K562 (cell line): ENCODE results near the gene DGCR8. TPM values are rescaled to one million over a fixed set of nuclear protein-coding genes. Genes with fewer than 3 reads are reported as not detected.
A peak's percentile ranks its signal among the peaks of the same experiment; 100 is the strongest.

Experiments
- CSDE1 ChIP-seq, 2 experiments: fragments of 450-650 bp; IDR thresholded peaks; 2 replicates each; pipeline ENCODE4 v1.6.1; 2016; ENCODE audit warnings: mild to moderate bottlenecking in 1 of 2
- GABPB1 ChIP-seq: sonication (generic); formaldehyde crosslinking; IDR thresholded peaks from 2 replicates; pipeline ENCODE4 v1.8.0; 2022; ENCODE audit warnings: mild to moderate bottlenecking, missing genetic modification reagents
- GATAD2A ChIP-seq: fragments of 450-650 bp; IDR thresholded peaks from 2 replicates; pipeline ENCODE4 v1.6.1; 2017
- HSF4 ChIP-seq: fragments of 250-450 bp; sonication (Bioruptor Pico); IDR thresholded peaks from 2 replicates; pipeline ENCODE4 v2.1.2; 2022; ENCODE audit warnings: mild to moderate bottlenecking, moderate library complexity, borderline replicate concordance
- JUN ChIP-seq, 2 experiments: sonication (generic) in 1 of 2; formaldehyde crosslinking in 1 of 2; IDR thresholded peaks; 2 replicates each; pipeline versions ENCODE4 v1.6.1 to v1.8.0; 2012 to 2022; ENCODE audit warnings: borderline replicate concordance in 2 of 2, mild to moderate bottlenecking in 2 of 2, improper control_type of control experiment in 1 of 2, low read depth in 1 of 2, low read length in 1 of 2, missing genetic modification reagents in 1 of 2
- MTA1 ChIP-seq: fragments of 450-650 bp; IDR thresholded peaks from 2 replicates; pipeline ENCODE4 v1.6.1; 2017; ENCODE audit warnings: borderline replicate concordance
- MYC ChIP-seq, 2 experiments: fragments of 250-450 bp in 1 of 2; sonication (Bioruptor Pico) in 1 of 2; IDR thresholded peaks; 2 replicates each; pipeline versions ENCODE4 v1.5.1 to v1.6.1; 2012 to 2021; ENCODE audit warnings: low read depth in 2 of 2, borderline replicate concordance in 1 of 2, improper control_type of control experiment in 1 of 2, low read length in 1 of 2, mild to moderate bottlenecking in 1 of 2, moderate library complexity in 1 of 2
- NCOA1 ChIP-seq: fragments of 450-650 bp; IDR thresholded peaks from 2 replicates; pipeline ENCODE4 v1.6.1; 2016; ENCODE audit warnings: low read depth
- NCOR1 ChIP-seq: fragments of 450-650 bp; IDR thresholded peaks from 2 replicates; pipeline ENCODE4 v1.6.1; 2016; ENCODE audit warnings: mild to moderate bottlenecking, moderate library complexity
- NFXL1 ChIP-seq: fragments of 450-650 bp; formaldehyde crosslinking; IDR thresholded peaks from 2 replicates; pipeline ENCODE4 v1.4.0; 2021; ENCODE audit warnings: mild to moderate bottlenecking
- NONO ChIP-seq, 2 experiments: fragments of 200-400 bp in 1 of 2; fragments of 450-650 bp in 1 of 2; formaldehyde crosslinking in 1 of 2; IDR thresholded peaks; 2 replicates each; pipeline ENCODE4 v1.6.1; 2017; ENCODE audit warnings: low read depth in 2 of 2, mild to moderate bottlenecking in 2 of 2, moderate library complexity in 2 of 2, low read length in 1 of 2
- PCBP2 ChIP-seq: fragments of 200-400 bp; formaldehyde crosslinking; IDR thresholded peaks from 2 replicates; pipeline ENCODE4 v1.6.1; 2018; ENCODE audit warnings: low read length, low read depth, mild to moderate bottlenecking, moderate library complexity; ENCODE audit not compliant: poor library complexity, severe bottlenecking
- PTTG1 ChIP-seq: fragments of 450-650 bp; IDR thresholded peaks from 2 replicates; pipeline ENCODE4 v1.6.1; 2016; ENCODE audit warnings: low read depth, mild to moderate bottlenecking, missing genetic modification characterization, missing compliant biosample characterization
- SREBF2 ChIP-seq: sonication (generic); formaldehyde crosslinking; IDR thresholded peaks from 2 replicates; pipeline ENCODE4 v1.4.0; 2020; ENCODE audit warnings: mild to moderate bottlenecking, missing genetic modification reagents
- STAG1 ChIP-seq: sonication (generic); formaldehyde crosslinking; IDR thresholded peaks from 2 replicates; pipeline ENCODE4 v1.5.0; 2020; ENCODE audit warnings: missing genetic modification reagents, borderline replicate concordance
- TBL1XR1 ChIP-seq, 2 experiments: IDR thresholded peaks; 2 replicates each; pipeline ENCODE4 v1.6.1; 2012; ENCODE audit warnings: improper control_type of control experiment in 2 of 2, low read length in 2 of 2, mild to moderate bottlenecking in 1 of 2
- TCF7 ChIP-seq: sonication (generic); IDR thresholded peaks from 2 replicates; pipeline ENCODE4 v1.6.1; 2016; ENCODE audit warnings: antibody characterized with exemption, borderline replicate concordance
- USF1 ChIP-seq: sonication (generic); formaldehyde crosslinking; IDR thresholded peaks from 2 replicates; pipeline ENCODE4 v1.9.0; 2022; ENCODE audit warnings: mild to moderate bottlenecking, missing genetic modification reagents
- ZEB2 ChIP-seq: fragments of 450-650 bp; IDR thresholded peaks from 2 replicates; pipeline ENCODE4 v1.6.1; 2016
- ZNF316 ChIP-seq: fragments of 450-650 bp; IDR thresholded peaks from 2 replicates; pipeline ENCODE4 v1.6.1; 2016
- ZNF347 ChIP-seq: fragments of 450-650 bp; formaldehyde crosslinking; IDR thresholded peaks from 2 replicates; pipeline ENCODE4 v1.4.0; 2020; ENCODE audit warnings: low read depth, mild to moderate bottlenecking, moderate library complexity
- ZNF518B ChIP-seq: fragments of 250-450 bp; sonication (Bioruptor Pico); IDR thresholded peaks from 2 replicates; pipeline ENCODE4 v1.5.0; 2021; ENCODE audit warnings: mild to moderate bottlenecking, moderate library complexity
- polyA plus RNA-seq, 8 experiments: library from polyadenylated mRNA; depleted of rRNA in 4 of 8; stranded (reverse) in 5 of 8; unstranded in 3 of 8; fragments of >200 nt; fragmentation: Nextera tagmentation in 2 of 8; fragmentation: Illumina TruSeq in 1 of 8; extraction: Ambion mirVana in 2 of 8; extraction: Trizol in 1 of 8; gene quantifications; 2 replicates each; pipeline versions ENCODE4 v1.2.1 to v1.2.3, GENCODE V29; 2011 to 2014; ENCODE audit warnings: inconsistent platforms in 1 of 8, missing spikeins in 1 of 8
- total RNA-seq, 7 experiments: library from RNA; depleted of rRNA in 6 of 7; stranded (reverse); fragments of >200 nt in 6 of 7; fragmentation: Illumina TruSeq in 2 of 7; extraction: Trizol in 2 of 7; gene quantifications; 2 replicates each; pipeline versions ENCODE4 v1.2.1 to v1.2.3, GENCODE V29; 2011 to 2021; ENCODE audit warnings: low replicate concordance in 1 of 7
- TF ChIP-seq, protein P1 (sequence below): sonication (generic); formaldehyde crosslinking; IDR thresholded peaks from 2 replicates; pipeline ENCODE4 v1.8.0; 2023; ENCODE audit warnings: mild to moderate bottlenecking, missing genetic modification reagents

Gene DGCR8
- total and polyA plus RNA-seq, 9 of the 15 experiments (the other 6 are each of a cell fraction or from before 2014, with no cell fraction given), result 5.9 to 144 (median 80.1) TPM

GRCh38 chr22:20131859-20132685 lies 52.0 kb downstream of the DGCR8 start (continued):
- peak; percentile 33; the same call in 1 of the 2 replicates for TF ChIP-seq HSF4 (CRISPR knock-in tag)
- no peak for TF ChIP-seq PCBP2
- peak; percentile 66; the same call in 1 of the 2 replicates for TF ChIP-seq MYC (IDR thresholded peaks at IDR 0.05; ENCODE audit: low read depth, low read length)
- TF ChIP-seq MYC (CRISPR knock-in tag; IDR thresholded peaks at IDR 0.05; ENCODE audit: borderline replicate concordance, low read depth), result peak; percentile 93
- TF ChIP-seq NONO (IDR thresholded peaks at IDR 0.05; ENCODE audit: low read depth in 2 of 2, low read length in 1 of 2), result peak in 1 of 2 experiments; percentile 90; a peak in 2 of 4 replicates
- TF ChIP-seq NFXL1 (CRISPR knock-in tag), result no peak
- 0 out of 2 replicates have a peak, but pooled peaks have one; percentile 54 for TF ChIP-seq MTA1
- no peak for TF ChIP-seq TCF7
- TF ChIP-seq PTTG1 (tag), result no peak
- TF ChIP-seq ZNF347 (CRISPR knock-in tag), result no peak
- TF ChIP-seq GABPB1 (CRISPR knock-in tag), result no peak
- TF ChIP-seq STAG1 (CRISPR knock-in tag), result no peak
- TF ChIP-seq NCOA1, result no peak
- peak; percentile 71 for TF ChIP-seq GATAD2A
- TF ChIP-seq CSDE1 (IDR thresholded peaks at IDR 0.05), result no peak
- TF ChIP-seq ZNF316, result no peak
- TF ChIP-seq, protein P1, sequence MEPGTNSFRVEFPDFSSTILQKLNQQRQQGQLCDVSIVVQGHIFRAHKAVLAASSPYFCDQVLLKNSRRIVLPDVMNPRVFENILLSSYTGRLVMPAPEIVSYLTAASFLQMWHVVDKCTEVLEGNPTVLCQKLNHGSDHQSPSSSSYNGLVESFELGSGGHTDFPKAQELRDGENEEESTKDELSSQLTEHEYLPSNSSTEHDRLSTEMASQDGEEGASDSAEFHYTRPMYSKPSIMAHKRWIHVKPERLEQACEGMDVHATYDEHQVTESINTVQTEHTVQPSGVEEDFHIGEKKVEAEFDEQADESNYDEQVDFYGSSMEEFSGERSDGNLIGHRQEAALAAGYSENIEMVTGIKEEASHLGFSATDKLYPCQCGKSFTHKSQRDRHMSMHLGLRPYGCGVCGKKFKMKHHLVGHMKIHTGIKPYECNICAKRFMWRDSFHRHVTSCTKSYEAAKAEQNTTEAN (CRISPR knock-in tag), result no peak
- no peak for TF ChIP-seq ZNF518B (CRISPR knock-in tag)
- no peak for TF ChIP-seq NCOR1
- TF ChIP-seq USF1 (CRISPR knock-in tag), result no peak
- TF ChIP-seq TBL1XR1 (IDR thresholded peaks at IDR 0.05; ENCODE audit: low read length in 2 of 2), result no peak
- TF ChIP-seq ZEB2, result no peak
- no peak for TF ChIP-seq JUN (IDR thresholded peaks at IDR 0.05; ENCODE audit: borderline replicate concordance, low read depth, low read length)
- no peak for TF ChIP-seq JUN (CRISPR knock-in tag; IDR thresholded peaks at IDR 0.05; ENCODE audit: borderline replicate concordance)
- no peak for TF ChIP-seq SREBF2
